ENCODE data around the gene CSKMT. TPM values are rescaled to one million over a fixed set of nuclear protein-coding genes. Genes with fewer than 3 reads are reported as not detected.
"Not testable (repeated sequence)": the region's sequence is repeated elsewhere in the genome, so short reads cannot be mapped to it uniquely, and the experiment has no call there.

CSKMT gene, protein sequence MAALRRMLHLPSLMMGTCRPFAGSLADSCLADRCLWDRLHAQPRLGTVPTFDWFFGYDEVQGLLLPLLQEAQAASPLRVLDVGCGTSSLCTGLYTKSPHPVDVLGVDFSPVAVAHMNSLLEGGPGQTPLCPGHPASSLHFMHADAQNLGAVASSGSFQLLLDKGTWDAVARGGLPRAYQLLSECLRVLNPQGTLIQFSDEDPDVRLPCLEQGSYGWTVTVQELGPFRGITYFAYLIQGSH
- total RNA-seq, result 10 to 100 TPM; 14.2 to 31.5 (median 21.7) TPM
- 10 to 100 TPM in 1 of 2 donors, 1 to 10 TPM in 1; 3.6 to 16.9 TPM for polyA plus RNA-seq
- long read RNA-seq, donor 1, transcript CSKMT-204 (1 exons, 376 nt), result minor isoform, 8 of 56 reads
- long read RNA-seq, donor 1, transcript CSKMT-202 (2 exons, 2,870 nt), result major isoform, 21 of 56 reads
- long read RNA-seq, donor 1, transcript CSKMT-203 (3 exons, 2,037 nt), result minor isoform, 12 of 56 reads
- long read RNA-seq, donor 1, partial matches to known transcripts, result 5 of 56 reads
- long read RNA-seq, donor 1, other reads (novel, unspliced or antisense), result 9 of 56 reads
- long read RNA-seq, donor 2, partial matches to known transcripts, result 0 of 3 reads
- long read RNA-seq, donor 2, other reads (novel, unspliced or antisense), result 0 of 3 reads
- long read RNA-seq, donor 3, transcript CSKMT-202 (2 exons, 2,870 nt), result major isoform, 35 of 44 reads
- long read RNA-seq, donor 3, transcript CSKMT-204 (1 exons, 376 nt), result minor isoform, 5 of 44 reads
- long read RNA-seq, donor 3, partial matches to known transcripts, result 0 of 44 reads
- long read RNA-seq, donor 3, other reads (novel, unspliced or antisense), result 2 of 44 reads

DNA sequence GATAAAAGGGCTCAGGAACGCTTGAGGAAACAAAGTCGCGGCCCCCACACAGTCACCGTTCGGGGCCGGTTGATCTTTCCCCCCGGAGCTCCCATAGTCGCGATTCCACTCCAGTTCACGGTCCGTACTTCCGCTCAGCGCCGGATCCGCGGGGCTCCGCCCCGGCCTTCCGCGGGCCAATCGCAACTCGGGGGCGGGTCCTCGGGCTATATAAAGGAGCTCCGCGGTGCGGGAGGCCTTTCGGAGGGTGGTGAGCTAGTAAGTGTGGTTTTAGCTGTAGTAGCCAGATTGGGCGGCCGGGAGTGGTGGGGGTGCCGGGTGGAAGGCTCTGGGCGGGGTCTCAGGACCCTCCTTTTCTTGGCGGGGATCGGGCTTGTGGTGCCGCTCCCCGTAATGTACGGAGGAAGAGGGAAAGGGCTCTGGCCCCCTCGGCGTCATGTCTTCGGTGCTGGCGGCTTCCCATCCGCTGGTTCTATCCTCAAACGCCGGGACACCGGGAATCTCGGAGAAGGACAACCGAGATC is at the start of gene CSKMT, which contains the start of gene C11orf98:
TSS of gene CSKMT (plus strand) at position 238 of the 524 bp plus-strand sequence. CDS start 568 bp downstream, outside the sequence.
TSS of gene C11orf98 (minus strand) at position 136 of the 524 bp plus-strand sequence. CDS start at position 95, 41 bp downstream.
- intact Hi-C loops (cut with DNase I), result no loop called here
- no peaks in the 10 kb centered on the region for H3K27me3 ChIP-seq
- 0 to 1% (median 0%) methylated on average over 44 to 47 of the region's 47 CpGs for WGBS, 3 donors
- peak; percentile 14 for TF ChIP-seq EP300 (IDR thresholded peaks at IDR 0.05)
- TF ChIP-seq, protein P1, sequence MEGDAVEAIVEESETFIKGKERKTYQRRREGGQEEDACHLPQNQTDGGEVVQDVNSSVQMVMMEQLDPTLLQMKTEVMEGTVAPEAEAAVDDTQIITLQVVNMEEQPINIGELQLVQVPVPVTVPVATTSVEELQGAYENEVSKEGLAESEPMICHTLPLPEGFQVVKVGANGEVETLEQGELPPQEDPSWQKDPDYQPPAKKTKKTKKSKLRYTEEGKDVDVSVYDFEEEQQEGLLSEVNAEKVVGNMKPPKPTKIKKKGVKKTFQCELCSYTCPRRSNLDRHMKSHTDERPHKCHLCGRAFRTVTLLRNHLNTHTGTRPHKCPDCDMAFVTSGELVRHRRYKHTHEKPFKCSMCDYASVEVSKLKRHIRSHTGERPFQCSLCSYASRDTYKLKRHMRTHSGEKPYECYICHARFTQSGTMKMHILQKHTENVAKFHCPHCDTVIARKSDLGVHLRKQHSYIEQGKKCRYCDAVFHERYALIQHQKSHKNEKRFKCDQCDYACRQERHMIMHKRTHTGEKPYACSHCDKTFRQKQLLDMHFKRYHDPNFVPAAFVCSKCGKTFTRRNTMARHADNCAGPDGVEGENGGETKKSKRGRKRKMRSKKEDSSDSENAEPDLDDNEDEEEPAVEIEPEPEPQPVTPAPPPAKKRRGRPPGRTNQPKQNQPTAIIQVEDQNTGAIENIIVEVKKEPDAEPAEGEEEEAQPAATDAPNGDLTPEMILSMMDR (IDR thresholded peaks at IDR 0.05), result no peak
- TF ChIP-seq POLR2A (IDR thresholded peaks at IDR 0.05), result peak; percentile 98
- no peaks in the 10 kb centered on the region for H3K9me3 ChIP-seq
- peak within 1 kb of the TSS; percentile 75 to 79 for H3K27ac ChIP-seq
- peak; percentile 95 to 97 (median 97) for DNase-seq
- peaks cover 7% of the 10 kb centered on the region for H3K4me1 ChIP-seq (ENCODE audit: insufficient read depth)
- H3K4me3 ChIP-seq, result peak within 1 kb of the TSS; percentile 71
- no peaks in the 10 kb centered on the region for H3K36me3 ChIP-seq

DNA sequence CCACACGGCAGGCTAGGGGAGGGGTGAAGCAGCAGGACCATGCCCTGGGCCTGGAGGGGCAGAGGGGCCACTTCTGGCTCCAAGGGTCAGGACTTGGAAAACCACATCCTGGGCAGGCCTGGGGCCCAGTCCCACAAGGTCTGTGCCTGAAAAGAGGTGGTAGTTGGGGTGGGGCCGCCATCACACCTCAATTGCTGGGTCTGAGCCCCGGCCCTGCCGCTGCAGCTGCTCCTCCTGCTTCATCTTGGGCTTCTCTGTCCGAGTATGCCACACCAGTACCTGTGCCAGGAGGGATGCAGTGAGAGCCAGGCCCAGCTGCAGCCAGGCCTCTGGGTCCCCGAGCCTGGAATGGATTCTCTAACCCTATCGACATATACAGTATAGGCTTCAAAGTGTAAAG is 49.6 kb upstream of the CSKMT start:
- TF ChIP-seq POLR2A (IDR thresholded peaks at IDR 0.05) (no peak), EP300 (IDR thresholded peaks at IDR 0.05) (no peak)
- TF ChIP-seq, protein P1 (IDR thresholded peaks at IDR 0.05), result no peak
- H3K4me1 ChIP-seq (ENCODE audit: insufficient read depth), result peaks cover 12% of the 10 kb centered on the region
- WGBS, 3 donors, result 80 to 87% (median 82%) methylated on average over 7 of the region's 7 CpGs
- H3K9me3 ChIP-seq, result no peaks in the 10 kb centered on the region
- H3K27me3 ChIP-seq, result no peaks in the 10 kb centered on the region
- H3K27ac ChIP-seq, result no peak overlapping the region
- no peak for DNase-seq
- H3K36me3 ChIP-seq, result no peaks in the 10 kb centered on the region
- no peak overlapping the region for H3K4me3 ChIP-seq
- intact Hi-C loops (cut with DNase I), result no loop called here

DNA sequence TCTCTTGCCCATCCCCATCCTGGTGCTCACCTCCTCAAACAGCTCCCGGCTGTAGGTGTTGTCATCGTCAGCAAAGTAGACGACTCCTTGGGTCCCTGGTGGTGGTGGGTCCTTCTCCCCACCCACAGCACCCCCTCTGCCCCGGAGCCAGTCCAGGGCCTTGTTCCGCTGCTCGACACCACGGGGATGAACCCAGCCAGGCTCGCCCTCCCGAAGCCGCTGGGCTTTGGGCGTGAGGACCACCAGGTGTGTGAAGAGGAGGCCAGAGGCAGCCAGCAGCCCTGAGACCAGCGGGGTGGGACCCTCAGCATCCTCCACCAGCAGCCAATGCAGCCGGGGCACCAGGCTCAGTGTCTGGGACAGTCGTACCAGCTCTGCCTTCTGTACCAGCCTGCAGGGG is 48.2 kb upstream of the CSKMT start:
- intact Hi-C loops (cut with DNase I); H3K4me3 ChIP-seq; H3K9me3 ChIP-seq; H3K27me3 ChIP-seq; H3K4me1 ChIP-seq (ENCODE audit: insufficient read depth); H3K27ac ChIP-seq; H3K36me3 ChIP-seq; DNase-seq: not testable (repeated sequence)
- WGBS, 3 donors, result 87 to 97% (median 90%) methylated on average over 14 of the region's 14 CpGs

DNA sequence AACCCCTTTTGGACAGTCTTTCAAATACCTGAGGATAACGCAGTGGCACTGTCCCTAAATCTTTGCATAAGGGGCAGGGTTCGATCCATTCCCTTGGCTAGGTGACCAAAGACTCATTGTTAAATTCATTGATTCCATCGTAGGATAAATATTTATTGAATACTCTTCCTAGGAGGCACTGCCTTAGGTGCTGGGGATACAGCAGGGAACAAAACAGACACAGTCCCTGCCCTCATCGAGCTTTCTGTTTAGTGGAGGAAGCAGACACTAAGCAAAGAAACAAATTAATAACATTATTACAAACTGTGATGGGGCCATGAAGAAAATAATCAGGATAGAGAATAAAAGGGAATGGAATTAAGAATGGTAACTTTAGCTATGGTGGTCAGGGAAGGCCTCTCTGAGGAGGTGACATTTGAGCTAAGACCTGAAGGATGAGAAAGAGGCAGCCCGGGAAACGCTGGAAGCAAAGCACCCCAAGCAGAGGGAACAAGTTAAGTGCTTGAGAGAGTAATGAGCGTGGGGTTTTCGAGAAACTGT is 44.0 kb upstream of the CSKMT start:
- Histone ChIP-seq H3K27me3 (no peaks in the 10 kb centered on the region), H3K27ac (peak overlapping the region in 1 of 2 donors; percentile 69), H3K36me3 (no peaks in the 10 kb centered on the region), H3K9me3 (no peaks in the 10 kb centered on the region), H3K4me1 (ENCODE audit: insufficient read depth) (peaks cover 1% of the 10 kb centered on the region), H3K4me3 (peak overlapping the region; percentile 76)
- WGBS, 3 donors, result 21 to 27% (median 24%) methylated on average over 8 of the region's 8 CpGs
- TF ChIP-seq EP300 (IDR thresholded peaks at IDR 0.05) (no peak), POLR2A (IDR thresholded peaks at IDR 0.05) (no peak)
- TF ChIP-seq, protein P1 (IDR thresholded peaks at IDR 0.05), result no peak
- no peak for DNase-seq
- intact Hi-C loops (cut with DNase I), result no loop called here
